ENCODE results near the gene NRXN3.

Gene NRXN3

DNA sequence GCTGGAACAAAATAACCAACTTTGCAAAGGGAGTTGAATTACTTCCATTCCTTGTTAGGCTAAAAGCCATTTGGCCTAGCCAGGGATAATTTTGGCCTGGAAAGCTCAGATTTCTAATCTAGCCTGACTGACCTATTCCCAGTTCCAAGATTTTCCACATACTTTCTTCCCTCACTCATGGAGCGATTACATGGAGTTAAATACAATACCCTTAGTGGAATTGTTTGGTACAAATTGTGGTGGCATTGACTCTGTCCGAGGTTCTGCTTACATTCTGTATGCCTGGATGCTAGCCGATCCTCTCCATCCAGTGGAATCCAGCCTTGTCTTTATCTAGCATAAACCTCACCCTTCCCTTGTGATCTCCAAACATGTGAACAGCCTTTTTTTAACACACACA is 1076.0 kb downstream of the NRXN3 start:
- no peak for DNase-seq (ENCODE audit: low read depth)

GRCh38 chr14:79248126-79248525 is 1078.0 kb downstream of the NRXN3 start:
- no peak for DNase-seq (ENCODE audit: low read depth)

DNA sequence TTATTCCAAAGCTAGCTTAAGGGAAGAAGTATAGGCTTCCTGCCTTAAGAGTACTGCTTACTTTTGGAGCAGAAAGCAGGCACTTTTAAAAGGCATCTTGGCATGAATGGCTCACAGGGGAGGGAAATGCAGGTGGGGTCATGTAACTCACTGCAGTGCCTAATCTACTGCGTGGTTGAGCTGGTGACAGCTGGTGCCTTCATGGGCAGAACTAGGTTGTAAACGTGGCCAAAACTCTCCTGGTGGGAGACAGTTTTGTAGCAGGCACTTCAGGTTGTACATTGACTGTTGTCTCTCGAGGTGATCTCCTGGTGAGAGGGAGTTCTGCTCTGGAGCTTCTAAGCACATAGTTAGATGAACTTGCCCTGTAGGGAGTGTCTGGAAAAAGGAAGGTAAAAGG is 1078.6 kb downstream of the NRXN3 start:
- DNase-seq (ENCODE audit: low read depth) = no peak

DNA sequence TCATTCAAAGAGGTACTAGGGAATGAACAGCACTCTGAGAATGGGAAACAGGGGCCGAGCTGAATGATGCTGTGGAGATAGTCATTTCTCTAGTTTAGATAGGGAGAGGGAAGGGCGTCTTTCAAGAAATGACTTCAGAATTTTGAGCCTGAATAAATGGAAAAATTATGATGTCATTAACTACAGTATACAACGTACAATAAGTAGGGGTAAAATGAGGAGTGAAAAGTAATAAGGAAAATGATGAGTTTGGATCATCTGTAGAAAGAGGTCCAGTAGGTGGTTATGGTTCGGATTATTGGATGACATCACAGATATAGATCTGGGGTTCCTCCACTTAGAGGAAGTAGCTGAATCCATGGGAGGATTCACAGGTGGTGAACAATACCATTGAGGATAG is 1081.1 kb downstream of the NRXN3 start:
- DNase-seq (ENCODE audit: low read depth) = no peak

DNA sequence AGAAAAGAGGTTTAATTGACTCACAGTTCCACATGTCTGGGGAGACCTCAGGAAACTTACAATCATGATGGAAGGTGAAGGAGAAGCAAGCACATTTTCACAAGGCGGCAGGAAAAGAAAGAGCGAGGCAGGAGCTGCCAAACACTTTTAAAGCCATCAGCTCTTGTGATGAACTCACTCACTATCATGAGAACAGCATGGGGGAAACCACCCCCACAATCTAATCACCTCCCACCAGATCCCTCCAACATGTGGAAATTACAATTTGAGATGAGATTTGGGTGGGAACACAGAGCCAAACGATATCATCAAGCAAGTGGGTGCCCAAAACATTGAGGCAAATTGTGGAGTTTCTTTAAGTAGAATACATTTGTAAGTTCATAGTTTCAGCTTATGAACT is 1083.4 kb downstream of the NRXN3 start:
- no peak for DNase-seq (ENCODE audit: low read depth)

GRCh38 chr14:79254069-79254775 is 1084.0 kb downstream of the NRXN3 start:
- DNase-seq (ENCODE audit: low read depth) = no peak

DNA sequence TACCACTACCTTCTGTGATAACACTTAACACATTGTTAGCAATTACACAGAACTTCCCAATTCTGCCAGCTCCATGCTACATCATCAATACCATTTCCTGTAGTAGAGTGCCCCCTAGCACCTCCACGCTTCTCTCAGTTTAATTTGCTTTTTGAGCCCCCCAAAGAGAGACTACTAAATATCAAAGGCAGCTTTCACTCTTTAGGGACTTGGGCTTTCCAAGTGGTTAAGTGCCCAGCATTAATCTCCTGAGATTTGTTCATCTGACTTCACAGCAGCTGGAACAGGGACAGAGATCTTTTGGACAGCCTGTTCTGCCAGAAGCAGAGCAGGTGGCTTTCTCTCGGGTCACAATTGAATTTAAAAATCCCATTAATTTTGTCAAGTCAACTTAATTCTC is 1086.2 kb downstream of the NRXN3 start:
- DNase-seq (ENCODE audit: low read depth) = no peak

- DNase-seq (ENCODE audit: low read depth) = no peak
Measured at GRCh38 chr14:79260406-79260805, 1090.2 kb downstream of the NRXN3 start.

GRCh38 chr14:79265366-79265946 is 1095.3 kb downstream of the NRXN3 start:
- DNase-seq (ENCODE audit: low read depth) = no peak

GRCh38 chr14:79270361-79270760 is 1100.2 kb downstream of the NRXN3 start:
- DNase-seq (ENCODE audit: low read depth) = no peak

DNA sequence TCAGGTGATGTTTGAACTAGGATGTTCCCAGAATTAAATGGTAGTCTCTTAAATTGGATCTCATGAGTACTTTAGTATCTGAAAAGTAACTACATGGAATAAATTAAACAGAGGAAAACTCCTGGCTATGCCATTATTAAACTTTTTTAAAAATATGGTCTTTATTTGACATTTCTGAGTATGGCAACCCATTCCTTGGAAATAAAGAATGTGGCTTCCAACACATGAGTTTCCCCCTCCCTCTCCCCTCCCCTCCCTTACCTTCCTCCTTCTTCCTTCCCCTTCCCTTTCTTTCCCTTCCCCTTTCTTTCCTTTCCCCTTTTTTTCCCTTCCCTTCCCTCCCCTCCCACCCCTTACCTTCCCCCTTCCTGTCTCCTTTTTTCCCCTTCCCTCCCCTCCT is 1100.9 kb downstream of the NRXN3 start:
- DNase-seq (ENCODE audit: low read depth) = no peak

GRCh38 chr14:79274641-79275291 is 1104.6 kb downstream of the NRXN3 start:
- DNase-seq (ENCODE audit: low read depth) = no peak

- no peak for DNase-seq (ENCODE audit: low read depth)
Measured at GRCh38 chr14:79275292-79275655, 1105.1 kb downstream of the NRXN3 start.

GRCh38 chr14:79278286-79278797 is 1108.2 kb downstream of the NRXN3 start:
- DNase-seq (ENCODE audit: low read depth) = no peak

DNA sequence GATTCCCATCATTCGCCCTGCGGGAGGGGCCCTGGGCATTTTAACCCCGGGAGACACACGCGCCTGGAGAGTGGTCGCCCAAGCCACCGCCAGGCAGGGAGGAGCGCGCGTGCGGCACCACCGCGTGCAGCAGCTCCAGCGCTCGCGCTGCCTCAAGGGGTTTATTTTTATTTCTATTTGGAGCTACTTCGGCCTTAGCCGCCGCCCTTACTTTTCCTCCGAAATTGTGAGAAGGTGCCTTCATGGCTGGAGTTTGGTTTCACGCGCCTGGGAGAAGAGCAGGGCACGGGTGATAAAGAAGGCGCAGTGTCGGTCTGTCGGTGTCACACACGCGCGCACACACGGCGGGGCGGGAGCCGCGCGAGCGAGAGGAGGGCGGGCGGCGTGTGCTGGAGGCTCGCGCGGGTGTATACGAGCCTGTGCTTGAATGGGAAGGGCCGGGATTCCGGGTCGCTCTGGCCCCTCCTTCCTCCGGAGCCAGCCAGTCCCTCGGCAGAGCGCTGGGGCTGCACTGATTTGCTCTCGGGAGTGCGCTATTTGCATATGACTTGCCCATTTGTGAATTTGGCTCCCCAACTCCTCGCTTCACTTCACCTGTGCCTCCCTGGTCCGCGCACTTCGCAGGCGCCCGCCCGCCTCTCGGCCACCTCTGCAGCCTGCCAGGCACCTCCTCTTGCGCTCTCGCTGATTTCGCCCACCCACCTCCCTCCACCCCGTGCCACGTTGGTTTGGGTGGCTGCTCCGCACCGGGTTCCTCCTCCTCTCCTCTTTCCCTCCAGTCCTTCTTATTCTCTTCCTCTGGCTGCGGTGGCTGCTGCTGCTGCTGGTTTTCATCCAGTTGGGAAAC is 1108.8 kb downstream of the NRXN3 start:
- DNase-seq (ENCODE audit: low read depth) = no peak

DNA sequence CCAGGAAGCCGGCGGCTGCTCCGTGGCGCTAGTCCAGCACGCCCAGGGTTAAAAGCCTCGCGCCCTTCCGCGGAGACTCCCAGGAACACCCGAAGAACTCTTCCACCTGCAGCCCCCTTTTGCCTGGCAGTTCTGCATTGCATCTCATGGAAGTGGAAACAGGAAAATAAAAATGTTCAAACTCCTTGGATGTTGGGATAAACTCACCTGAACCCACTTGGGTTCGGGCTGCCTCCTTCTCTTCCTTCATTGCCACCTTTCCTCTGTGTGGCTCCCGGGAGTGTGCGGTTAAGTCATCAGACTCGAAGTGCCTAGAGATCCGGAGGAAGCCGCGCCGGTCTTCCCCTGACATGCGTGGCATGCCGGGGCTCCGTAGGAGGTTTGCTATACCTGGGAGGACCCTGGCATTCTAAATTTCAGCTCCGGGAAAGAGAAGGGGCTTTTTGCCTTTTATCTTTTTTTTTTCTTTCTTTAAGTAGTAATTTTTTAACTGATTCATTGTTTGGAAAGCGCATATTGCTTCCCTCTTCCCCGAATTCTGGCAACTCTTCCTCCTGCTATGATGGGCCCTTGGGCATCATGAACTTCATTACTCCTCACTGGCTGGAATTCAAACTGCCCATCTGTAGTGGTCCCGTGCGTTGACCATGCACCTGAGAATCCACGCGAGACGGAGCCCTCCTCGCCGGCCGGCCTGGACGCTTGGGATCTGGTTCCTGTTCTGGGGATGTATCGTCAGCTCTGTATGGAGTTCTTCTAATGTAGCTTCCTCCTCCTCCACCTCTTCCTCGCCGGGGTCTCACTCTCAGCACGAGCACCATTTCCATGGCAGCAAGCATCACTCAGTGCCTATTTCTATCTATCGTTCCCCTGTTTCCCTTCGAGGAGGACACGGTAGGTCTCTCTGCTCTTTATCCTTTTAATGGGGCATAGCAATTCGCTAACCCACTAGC is 1109.7 kb downstream of the NRXN3 start:
- DNase-seq (ENCODE audit: low read depth) = no peak

GRCh38 chr14:79281244-79282152 is 1111.3 kb downstream of the NRXN3 start:
- DNase-seq (ENCODE audit: low read depth) = no peak

DNA sequence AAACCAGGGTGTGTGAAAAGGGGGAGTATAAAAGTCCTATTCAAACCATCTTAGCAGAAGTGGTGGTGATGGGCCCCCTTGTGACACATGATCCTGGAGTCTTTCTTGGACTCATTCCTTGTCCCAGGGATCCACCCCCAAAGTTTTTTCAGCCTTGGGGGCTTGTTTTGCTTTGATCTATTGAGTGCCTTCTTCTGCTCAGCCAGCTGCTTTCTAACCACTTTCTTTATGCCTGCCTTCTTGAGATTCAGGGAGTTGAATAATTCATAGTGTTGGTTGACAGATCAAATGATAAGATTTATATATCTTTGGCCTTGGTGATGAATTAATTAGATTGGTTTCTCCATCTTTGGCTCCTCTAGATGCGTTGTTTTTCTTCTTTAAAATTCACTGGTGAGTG is 1114.4 kb downstream of the NRXN3 start:
- no peak for DNase-seq (ENCODE audit: low read depth)

DNA sequence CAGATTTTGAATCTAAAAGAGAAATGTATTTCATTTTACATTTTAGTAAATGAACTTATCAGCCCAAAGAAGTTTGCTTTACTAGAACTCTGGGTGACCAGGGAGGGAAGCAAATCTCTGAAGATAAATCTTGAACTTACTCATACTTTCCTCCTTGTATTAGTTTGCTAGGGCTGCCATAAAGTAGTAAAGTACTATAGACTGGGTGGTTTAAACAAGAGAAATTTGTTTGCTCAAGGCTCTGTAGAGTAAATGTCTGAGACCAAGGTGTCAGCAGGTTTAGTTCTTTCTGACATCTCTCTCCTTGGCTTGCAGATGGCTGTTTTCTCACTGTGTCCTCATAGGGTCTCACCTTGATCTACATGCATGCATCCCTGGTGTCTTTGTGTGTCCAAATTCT is 1115.1 kb downstream of the NRXN3 start:
- DNase-seq (ENCODE audit: low read depth) = no peak

DNA sequence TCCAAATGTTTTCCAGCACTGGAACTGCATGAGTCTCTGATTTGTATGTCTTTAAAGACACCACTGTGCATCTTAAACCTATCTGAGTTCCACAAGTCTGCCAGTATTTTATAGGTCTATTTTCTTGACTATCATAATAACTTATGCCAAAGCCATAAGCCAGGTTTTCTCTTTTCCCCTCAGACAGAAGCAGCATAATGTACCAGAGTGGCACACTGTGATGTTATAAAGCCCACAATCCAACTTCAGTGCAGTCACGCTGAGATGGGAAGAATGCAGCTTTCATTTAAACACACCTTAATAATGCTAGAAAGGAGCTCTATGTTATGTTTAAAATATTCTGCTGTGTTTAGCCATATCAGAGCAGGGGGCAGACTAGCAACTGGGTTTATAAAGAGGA is 1117.8 kb downstream of the NRXN3 start:
- DNase-seq (ENCODE audit: low read depth) = no peak

All from activated gamma-delta T cell treated with anti-CD3 and anti-CD28 coated beads, Interleukin-2, amount 50 U/mL, for 16 hours (primary cell).